ENCODE results near the gene KLHL18.

Gene KLHL18

GRCh38 chr3:47392933-47393332 is 110.2 kb downstream of the KLHL18 start:
- no peak for DNase-seq (ENCODE audit: low read depth in 1 of 2, low spot score in 1 of 2)

- no peak for DNase-seq (ENCODE audit: low read depth in 1 of 2, low spot score in 1 of 2)
Measured at GRCh38 chr3:47394140-47394870, 111.6 kb downstream of the KLHL18 start.

- DNase-seq (ENCODE audit: low read depth in 1 of 2, low spot score in 1 of 2), result no peak
Measured at GRCh38 chr3:47394881-47395280, 112.1 kb downstream of the KLHL18 start.

All from stimulated activated CD4-positive, alpha-beta T cell treated with anti-CD3 and anti-CD28 coated beads, Interleukin-15, amount 100 ng/mL, for 1 hour (primary cell).